ENCODE data around the gene ZP4. TPM values are rescaled to one million over a fixed set of nuclear protein-coding genes. Genes with fewer than 3 reads are reported as not detected.
"Not testable (repeated sequence)": the region's sequence is repeated elsewhere in the genome, so short reads cannot be mapped to it uniquely, and the experiment has no call there.

ZP4 gene
- total RNA-seq, 1 donor from 2014 or later: not detected

DNA sequence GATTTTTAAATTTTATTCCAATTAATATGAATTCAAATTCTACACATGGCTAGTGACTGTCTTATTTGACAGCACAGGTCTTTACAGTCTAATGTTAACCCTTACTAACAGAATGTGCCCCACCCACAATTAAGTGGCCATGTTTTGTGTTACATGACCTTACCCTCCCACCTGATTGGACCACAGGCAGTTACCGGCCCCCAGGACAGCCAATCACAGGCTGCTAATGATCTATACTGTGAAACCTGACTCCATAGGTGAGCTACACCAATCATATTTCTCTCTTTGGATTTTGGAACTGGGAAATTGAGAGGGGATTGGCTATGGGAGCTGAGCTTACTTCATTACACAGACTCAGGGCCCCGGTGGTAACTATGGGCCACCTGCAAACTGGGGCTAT lies 27.5 kb downstream of the ZP4 start:
- no peaks in the 10 kb centered on the region for H3K36me3 ChIP-seq (ENCODE audit: control insufficient read depth in 3 of 3, insufficient read depth in 3 of 3, low read length in 3 of 3)
- H3K4me3 ChIP-seq (ENCODE audit: low read length in 3 of 3): no peak overlapping the region
- peaks cover 0 to 2% (median 0%) of the 10 kb centered on the region in 3 donors for H3K4me1 ChIP-seq (ENCODE audit: control insufficient read depth in 3 of 3, insufficient read depth in 3 of 3, low read length in 3 of 3)
- no peaks in the 10 kb centered on the region for H3K9me3 ChIP-seq (ENCODE audit: control insufficient read depth in 3 of 3, low read length in 3 of 3)
- no peak overlapping the region for H3K9ac ChIP-seq (ENCODE audit: low read depth in 1 of 3, low read length in 3 of 3)
- peaks cover 0 to 5% (median 0%) of the 10 kb centered on the region in 3 donors for H3K27me3 ChIP-seq (ENCODE audit: control insufficient read depth in 3 of 3, insufficient read depth in 3 of 3, low read length in 3 of 3)
- no peak overlapping the region for H3K27ac ChIP-seq (ENCODE audit: low read depth, low read length)

- Histone ChIP-seq H3K4me1 (ENCODE audit: control insufficient read depth in 3 of 3, insufficient read depth in 3 of 3, low read length in 3 of 3) (peaks cover 0 to 2% (median 0%) of the 10 kb centered on the region in 3 donors), H3K27me3 (ENCODE audit: control insufficient read depth in 3 of 3, insufficient read depth in 3 of 3, low read length in 3 of 3) (peaks cover 0 to 5% (median 0%) of the 10 kb centered on the region in 3 donors), H3K9me3 (ENCODE audit: control insufficient read depth in 3 of 3, low read length in 3 of 3) (no peaks in the 10 kb centered on the region), H3K27ac (ENCODE audit: low read depth, low read length) (no peak overlapping the region), H3K36me3 (ENCODE audit: control insufficient read depth in 3 of 3, insufficient read depth in 3 of 3, low read length in 3 of 3) (no peaks in the 10 kb centered on the region), H3K9ac (ENCODE audit: low read depth in 1 of 3, low read length in 3 of 3) (no peak overlapping the region), H3K4me3 (ENCODE audit: low read length in 3 of 3) (no peak overlapping the region)
These were observed 28.8 kb downstream of the ZP4 start for GRCh38 chr1:237861944-237862343.

DNA sequence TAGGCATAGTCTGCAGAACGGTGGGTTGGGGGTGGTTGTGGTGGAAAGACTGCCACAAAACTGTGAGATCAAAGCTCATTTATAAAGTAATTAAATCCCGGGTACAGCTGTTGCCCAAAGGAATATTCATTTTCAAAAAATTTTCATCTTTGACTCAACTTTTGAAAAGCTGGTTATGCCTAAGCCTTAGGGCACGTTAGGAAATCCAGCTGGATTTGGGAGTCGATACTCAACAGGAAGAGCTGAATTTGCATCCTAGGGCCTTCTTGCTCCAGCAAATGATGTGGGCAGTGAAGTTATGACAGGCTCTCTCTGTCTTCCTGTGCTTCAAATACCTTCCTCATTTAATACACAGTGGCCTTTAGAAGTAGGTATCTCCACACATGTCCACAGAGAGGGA lies 31.7 kb downstream of the ZP4 start:
- H3K4me1 ChIP-seq (ENCODE audit: control insufficient read depth in 3 of 3, insufficient read depth in 3 of 3, low read length in 3 of 3): no peaks in the 10 kb centered on the region

GRCh38 chr1:237857455-237857854 lies 33.3 kb downstream of the ZP4 start:
- H3K27ac ChIP-seq (ENCODE audit: low read depth, low read length): no peak overlapping the region
- H3K9ac ChIP-seq (ENCODE audit: low read depth in 1 of 3, low read length in 3 of 3): no peak overlapping the region
- no peaks in the 10 kb centered on the region for H3K36me3 ChIP-seq (ENCODE audit: control insufficient read depth in 3 of 3, insufficient read depth in 3 of 3, low read length in 3 of 3)

More for the DNA sequence above, 31.7 kb downstream of the ZP4 start:
- peaks cover 0 to 2% (median 0%) of the 10 kb centered on the region in 3 donors for H3K27me3 ChIP-seq (ENCODE audit: control insufficient read depth in 3 of 3, insufficient read depth in 3 of 3, low read length in 3 of 3)
- no peak overlapping the region for H3K9ac ChIP-seq (ENCODE audit: low read depth in 1 of 3, low read length in 3 of 3)
- no peak overlapping the region for H3K4me3 ChIP-seq (ENCODE audit: low read length in 3 of 3)
- H3K9me3 ChIP-seq (ENCODE audit: control insufficient read depth in 3 of 3, low read length in 3 of 3): peaks cover 0 to 3% (median 0%) of the 10 kb centered on the region in 3 donors
- H3K36me3 ChIP-seq (ENCODE audit: control insufficient read depth in 3 of 3, insufficient read depth in 3 of 3, low read length in 3 of 3): no peaks in the 10 kb centered on the region
- H3K27ac ChIP-seq (ENCODE audit: low read depth, low read length): no peak overlapping the region

DNA sequence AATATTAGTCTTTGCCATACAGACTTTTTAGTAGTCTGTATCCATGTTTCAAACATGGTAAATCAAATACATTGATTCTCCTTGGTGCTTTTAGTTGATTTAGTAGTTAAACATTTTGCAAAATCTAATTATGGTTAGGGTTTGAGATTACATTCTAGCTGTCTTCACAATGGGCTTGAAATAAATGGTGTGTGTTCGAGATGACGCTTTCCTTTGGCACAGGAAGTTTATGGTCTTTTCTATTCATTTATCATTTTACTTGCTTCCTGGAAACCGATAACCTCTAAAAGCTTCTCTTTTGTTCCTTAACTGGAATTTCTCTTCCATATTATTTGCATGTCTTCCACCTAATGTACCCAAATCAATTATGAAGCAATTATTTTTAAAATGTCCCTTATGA lies 38.4 kb downstream of the ZP4 start:
- Histone ChIP-seq H3K9me3 (ENCODE audit: control insufficient read depth in 3 of 3, low read length in 3 of 3) (peaks cover 0 to 3% (median 0%) of the 10 kb centered on the region in 3 donors), H3K27me3 (ENCODE audit: control insufficient read depth in 3 of 3, insufficient read depth in 3 of 3, low read length in 3 of 3) (no peaks in the 10 kb centered on the region), H3K27ac (ENCODE audit: low read depth, low read length) (no peak overlapping the region), H3K36me3 (ENCODE audit: control insufficient read depth in 3 of 3, insufficient read depth in 3 of 3, low read length in 3 of 3) (no peaks in the 10 kb centered on the region), H3K4me1 (ENCODE audit: control insufficient read depth in 3 of 3, insufficient read depth in 3 of 3, low read length in 3 of 3) (no peaks in the 10 kb centered on the region), H3K9ac (ENCODE audit: low read depth in 1 of 3, low read length in 3 of 3) (no peak overlapping the region), H3K4me3 (ENCODE audit: low read length in 3 of 3) (no peak overlapping the region)

More at GRCh38 chr1:237857455-237857854, 33.3 kb downstream of the ZP4 start:
- H3K4me1 ChIP-seq (ENCODE audit: control insufficient read depth in 3 of 3, insufficient read depth in 3 of 3, low read length in 3 of 3): no peaks in the 10 kb centered on the region
- H3K27me3 ChIP-seq (ENCODE audit: control insufficient read depth in 3 of 3, insufficient read depth in 3 of 3, low read length in 3 of 3): no peaks in the 10 kb centered on the region
- H3K4me3 ChIP-seq (ENCODE audit: low read length in 3 of 3): no peak overlapping the region
- peaks cover 0 to 3% (median 0%) of the 10 kb centered on the region in 3 donors for H3K9me3 ChIP-seq (ENCODE audit: control insufficient read depth in 3 of 3, low read length in 3 of 3)

- H3K4me3 ChIP-seq (ENCODE audit: low read length in 3 of 3): no peak overlapping the region
- H3K4me1 ChIP-seq (ENCODE audit: control insufficient read depth in 3 of 3, insufficient read depth in 3 of 3, low read length in 3 of 3): no peaks in the 10 kb centered on the region
- H3K27ac ChIP-seq (ENCODE audit: low read depth, low read length): no peak overlapping the region
- H3K9ac ChIP-seq (ENCODE audit: low read depth in 1 of 3, low read length in 3 of 3): no peak overlapping the region
- peaks cover 0 to 3% (median 0%) of the 10 kb centered on the region in 3 donors for H3K9me3 ChIP-seq (ENCODE audit: control insufficient read depth in 3 of 3, low read length in 3 of 3)
- no peaks in the 10 kb centered on the region for H3K36me3 ChIP-seq (ENCODE audit: control insufficient read depth in 3 of 3, insufficient read depth in 3 of 3, low read length in 3 of 3)
- H3K27me3 ChIP-seq (ENCODE audit: control insufficient read depth in 3 of 3, insufficient read depth in 3 of 3, low read length in 3 of 3): no peaks in the 10 kb centered on the region
These were observed 39.4 kb downstream of the ZP4 start for GRCh38 chr1:237851210-237851845.

- not testable (repeated sequence) for H3K36me3 ChIP-seq (ENCODE audit: control insufficient read depth in 3 of 3, insufficient read depth in 3 of 3, low read length in 3 of 3); H3K9ac ChIP-seq (ENCODE audit: low read depth in 1 of 3, low read length in 3 of 3); H3K27ac ChIP-seq (ENCODE audit: low read depth, low read length); H3K9me3 ChIP-seq (ENCODE audit: control insufficient read depth in 3 of 3, low read length in 3 of 3); H3K27me3 ChIP-seq (ENCODE audit: control insufficient read depth in 3 of 3, insufficient read depth in 3 of 3, low read length in 3 of 3); H3K4me3 ChIP-seq (ENCODE audit: low read length in 3 of 3); H3K4me1 ChIP-seq (ENCODE audit: control insufficient read depth in 3 of 3, insufficient read depth in 3 of 3, low read length in 3 of 3)
These were observed 47.2 kb downstream of the ZP4 start for GRCh38 chr1:237843516-237843915.

- H3K36me3 ChIP-seq (ENCODE audit: control insufficient read depth in 3 of 3, insufficient read depth in 3 of 3, low read length in 3 of 3): no peaks in the 10 kb centered on the region
- no peaks in the 10 kb centered on the region for H3K9me3 ChIP-seq (ENCODE audit: control insufficient read depth in 3 of 3, low read length in 3 of 3)
- no peaks in the 10 kb centered on the region for H3K27me3 ChIP-seq (ENCODE audit: control insufficient read depth in 3 of 3, insufficient read depth in 3 of 3, low read length in 3 of 3)
- H3K27ac ChIP-seq (ENCODE audit: low read depth, low read length): no peak overlapping the region
- H3K4me3 ChIP-seq (ENCODE audit: low read length in 3 of 3): no peak overlapping the region
- H3K4me1 ChIP-seq (ENCODE audit: control insufficient read depth in 3 of 3, insufficient read depth in 3 of 3, low read length in 3 of 3): no peaks in the 10 kb centered on the region
- no peak overlapping the region for H3K9ac ChIP-seq (ENCODE audit: low read depth in 1 of 3, low read length in 3 of 3)
These were observed 49.2 kb downstream of the ZP4 start for GRCh38 chr1:237841485-237841884.

- H3K9me3 ChIP-seq (ENCODE audit: control insufficient read depth in 3 of 3, low read length in 3 of 3): no peaks in the 10 kb centered on the region
- no peak overlapping the region for H3K27ac ChIP-seq (ENCODE audit: low read depth, low read length)
- H3K4me1 ChIP-seq (ENCODE audit: control insufficient read depth in 3 of 3, insufficient read depth in 3 of 3, low read length in 3 of 3): no peaks in the 10 kb centered on the region
- no peaks in the 10 kb centered on the region for H3K27me3 ChIP-seq (ENCODE audit: control insufficient read depth in 3 of 3, insufficient read depth in 3 of 3, low read length in 3 of 3)
- no peak overlapping the region for H3K9ac ChIP-seq (ENCODE audit: low read depth in 1 of 3, low read length in 3 of 3)
- H3K36me3 ChIP-seq (ENCODE audit: control insufficient read depth in 3 of 3, insufficient read depth in 3 of 3, low read length in 3 of 3): no peaks in the 10 kb centered on the region
- H3K4me3 ChIP-seq (ENCODE audit: low read length in 3 of 3): no peak overlapping the region
These were observed 51.7 kb downstream of the ZP4 start for GRCh38 chr1:237838904-237839534.

GRCh38 chr1:237838320-237838719 lies 52.4 kb downstream of the ZP4 start:
- Histone ChIP-seq H3K27me3 (ENCODE audit: control insufficient read depth in 3 of 3, insufficient read depth in 3 of 3, low read length in 3 of 3) (no peaks in the 10 kb centered on the region), H3K9ac (ENCODE audit: low read depth in 1 of 3, low read length in 3 of 3) (no peak overlapping the region), H3K36me3 (ENCODE audit: control insufficient read depth in 3 of 3, insufficient read depth in 3 of 3, low read length in 3 of 3) (no peaks in the 10 kb centered on the region), H3K9me3 (ENCODE audit: control insufficient read depth in 3 of 3, low read length in 3 of 3) (no peaks in the 10 kb centered on the region), H3K4me3 (ENCODE audit: low read length in 3 of 3) (no peak overlapping the region), H3K4me1 (ENCODE audit: control insufficient read depth in 3 of 3, insufficient read depth in 3 of 3, low read length in 3 of 3) (no peaks in the 10 kb centered on the region), H3K27ac (ENCODE audit: low read depth, low read length) (no peak overlapping the region)

Data from skeletal muscle tissue (tissue), 4 donors.